IPS-18a (cell line): ENCODE results near the gene KLF13.

Experiments
- H3K27ac ChIP-seq: one replicate; pipeline ENCODE4 v1.5.1; 2013; ENCODE audit warnings: low read length
- H3K27me3 ChIP-seq: one replicate; pipeline ENCODE4 v1.6.1; 2013; ENCODE audit warnings: mild to moderate bottlenecking, low read length; ENCODE audit not compliant: control insufficient read depth, insufficient read depth
- H3K36me3 ChIP-seq: one replicate; pipeline ENCODE4 v1.6.1; 2013; ENCODE audit warnings: low read depth, low read length; ENCODE audit not compliant: control insufficient read depth
- H3K4me1 ChIP-seq: one replicate; pipeline ENCODE4 v1.6.1; 2013; ENCODE audit warnings: low read depth, low read length; ENCODE audit not compliant: control insufficient read depth
- H3K4me3 ChIP-seq: one replicate; pipeline ENCODE4 v1.5.1; 2013; ENCODE audit warnings: low read length
- H3K9ac ChIP-seq: one replicate; pipeline ENCODE4 v1.6.1; 2013; ENCODE audit warnings: mild to moderate bottlenecking, low read length, moderate library complexity
- H3K9me3 ChIP-seq: one replicate; pipeline ENCODE4 v1.6.1; 2013; ENCODE audit warnings: low read depth, low read length; ENCODE audit not compliant: control insufficient read depth

Gene KLF13

DNA sequence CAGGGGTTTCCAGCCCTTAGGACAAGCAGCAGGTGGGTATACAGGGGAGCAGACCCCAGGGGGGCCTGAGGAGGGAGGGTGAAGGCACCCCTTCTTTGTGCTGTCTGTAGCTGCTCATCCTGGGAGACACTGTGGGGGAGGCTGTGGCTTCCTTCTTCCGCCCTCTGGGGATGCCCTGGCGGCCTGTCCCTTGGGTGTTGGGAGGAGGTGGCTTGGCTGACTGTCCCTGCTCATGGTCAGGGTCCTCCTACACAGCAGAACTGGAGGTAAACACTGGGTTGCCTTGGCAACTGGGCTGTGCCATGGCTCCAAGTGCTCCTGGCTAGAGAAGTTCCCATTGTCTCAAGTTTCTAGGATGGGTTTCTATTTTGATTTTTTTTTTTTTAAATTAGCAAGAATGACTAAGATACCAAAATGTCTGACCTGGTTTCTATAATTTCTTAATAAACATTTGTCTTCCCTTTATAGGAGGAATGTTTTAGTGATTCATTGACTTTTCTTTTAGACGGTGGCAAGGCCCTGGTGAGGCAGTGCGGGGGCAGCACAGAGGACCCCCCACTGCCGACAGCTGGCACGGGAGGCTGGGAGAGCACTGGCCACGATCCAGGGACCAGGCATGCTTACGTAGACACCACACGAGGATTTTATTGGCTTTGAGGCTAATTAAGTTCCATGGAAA lies 12.4 kb downstream of the KLF13 start:
- Histone ChIP-seq H3K4me3 (no peak overlapping the region), H3K9me3 (no peaks in the 10 kb centered on the region), H3K27me3 (no peaks in the 10 kb centered on the region), H3K36me3 (no peaks in the 10 kb centered on the region), H3K4me1 (peaks cover 8% of the 10 kb centered on the region), H3K9ac (no peak overlapping the region), H3K27ac (no peak overlapping the region)

DNA sequence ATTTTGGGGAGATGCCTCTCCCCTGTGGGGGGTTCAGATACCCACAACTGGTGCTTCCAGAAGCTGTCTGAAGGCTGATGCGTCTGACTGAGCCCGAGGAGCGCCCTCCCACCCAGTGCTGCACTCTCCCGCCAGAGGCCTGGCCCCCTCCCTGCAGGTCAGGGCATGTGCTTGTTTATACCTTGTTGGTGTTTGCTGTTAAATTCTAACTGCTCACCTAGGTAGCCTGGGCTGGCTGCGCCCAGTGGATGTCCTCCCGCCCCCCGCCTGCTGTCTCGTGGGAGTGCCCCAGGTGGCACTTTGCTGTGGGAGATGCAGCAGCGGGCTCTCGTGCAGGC lies 12.9 kb downstream of the KLF13 start:
- Histone ChIP-seq H3K36me3 (no peaks in the 10 kb centered on the region), H3K27ac (no peak overlapping the region), H3K9me3 (no peaks in the 10 kb centered on the region), H3K9ac (no peak overlapping the region), H3K27me3 (no peaks in the 10 kb centered on the region), H3K4me1 (peaks cover 8% of the 10 kb centered on the region), H3K4me3 (no peak overlapping the region)

DNA sequence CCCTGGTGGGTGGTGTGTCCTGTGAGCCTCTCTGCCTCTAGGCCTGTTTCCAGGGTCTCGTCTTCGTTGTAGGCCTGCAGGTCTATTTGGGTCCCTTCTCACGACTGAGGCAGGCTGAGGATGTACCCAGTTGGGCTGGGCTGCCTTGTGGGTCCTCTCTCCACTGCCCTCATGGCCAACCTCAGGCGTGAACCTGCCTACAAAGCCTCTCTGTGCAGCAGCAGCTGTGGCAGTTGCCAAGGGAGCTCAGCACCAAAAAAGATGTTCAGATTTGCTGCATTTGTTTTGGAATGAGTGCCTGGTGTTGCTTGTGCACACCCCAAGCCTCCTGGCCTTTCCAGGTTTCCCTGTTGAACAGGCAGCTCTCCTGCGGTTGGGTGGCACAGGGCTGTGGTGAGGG lies 13.4 kb downstream of the KLF13 start:
- Histone ChIP-seq H3K27ac (no peak overlapping the region), H3K36me3 (no peaks in the 10 kb centered on the region), H3K4me1 (peaks cover 8% of the 10 kb centered on the region), H3K9me3 (no peaks in the 10 kb centered on the region), H3K4me3 (no peak overlapping the region), H3K9ac (no peak overlapping the region), H3K27me3 (no peaks in the 10 kb centered on the region)

DNA sequence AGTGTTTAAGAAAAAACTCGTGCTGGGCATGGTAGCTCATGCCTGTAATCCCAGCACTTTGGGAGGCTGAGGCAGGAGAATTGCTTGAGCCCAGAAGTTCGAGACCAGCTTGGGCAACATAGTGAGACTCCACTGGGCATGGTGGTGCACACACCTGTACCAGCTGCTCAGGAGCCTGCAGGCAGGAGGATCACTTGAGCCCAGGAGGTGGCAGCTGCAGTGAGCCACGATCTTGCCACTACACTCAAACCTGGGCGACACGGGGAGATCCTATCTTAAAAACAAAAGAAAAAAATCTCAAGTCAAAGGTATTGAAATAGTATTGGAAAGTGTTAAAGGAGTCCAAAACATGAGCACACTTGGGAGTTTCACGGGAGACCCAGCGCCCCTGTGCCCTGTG lies 14.0 kb downstream of the KLF13 start:
- H3K4me1 ChIP-seq = peaks cover 8% of the 10 kb centered on the region
- no peak overlapping the region for H3K9ac ChIP-seq
- H3K4me3 ChIP-seq = no peak overlapping the region
- H3K9me3 ChIP-seq = no peaks in the 10 kb centered on the region
- H3K27ac ChIP-seq = no peak overlapping the region
- no peaks in the 10 kb centered on the region for H3K27me3 ChIP-seq
- H3K36me3 ChIP-seq = no peaks in the 10 kb centered on the region

DNA sequence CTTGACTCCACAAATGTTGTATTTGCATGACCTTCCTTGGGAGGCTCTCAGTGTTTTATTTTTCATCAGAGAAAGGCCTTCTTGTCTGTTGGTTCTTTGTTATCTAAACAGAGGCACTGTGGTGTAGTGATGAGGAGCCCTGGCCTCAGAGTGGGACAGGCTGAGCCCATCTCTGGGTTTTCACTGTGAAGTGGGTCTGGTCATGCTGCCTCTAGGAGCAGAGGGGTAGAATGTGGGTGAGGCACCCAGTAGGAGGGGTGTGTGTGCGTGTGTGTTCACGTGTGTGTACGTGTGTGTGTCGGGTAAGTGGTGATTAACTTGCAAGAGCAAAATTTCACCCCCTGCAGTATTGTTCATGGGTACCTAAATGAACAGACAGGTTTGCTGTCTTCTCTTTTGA lies 14.4 kb downstream of the KLF13 start:
- H3K9ac ChIP-seq = no peak overlapping the region
- H3K4me1 ChIP-seq = peaks cover 8% of the 10 kb centered on the region
- no peak overlapping the region for H3K27ac ChIP-seq
- no peaks in the 10 kb centered on the region for H3K27me3 ChIP-seq
- no peaks in the 10 kb centered on the region for H3K9me3 ChIP-seq
- no peak overlapping the region for H3K4me3 ChIP-seq
- no peaks in the 10 kb centered on the region for H3K36me3 ChIP-seq

DNA sequence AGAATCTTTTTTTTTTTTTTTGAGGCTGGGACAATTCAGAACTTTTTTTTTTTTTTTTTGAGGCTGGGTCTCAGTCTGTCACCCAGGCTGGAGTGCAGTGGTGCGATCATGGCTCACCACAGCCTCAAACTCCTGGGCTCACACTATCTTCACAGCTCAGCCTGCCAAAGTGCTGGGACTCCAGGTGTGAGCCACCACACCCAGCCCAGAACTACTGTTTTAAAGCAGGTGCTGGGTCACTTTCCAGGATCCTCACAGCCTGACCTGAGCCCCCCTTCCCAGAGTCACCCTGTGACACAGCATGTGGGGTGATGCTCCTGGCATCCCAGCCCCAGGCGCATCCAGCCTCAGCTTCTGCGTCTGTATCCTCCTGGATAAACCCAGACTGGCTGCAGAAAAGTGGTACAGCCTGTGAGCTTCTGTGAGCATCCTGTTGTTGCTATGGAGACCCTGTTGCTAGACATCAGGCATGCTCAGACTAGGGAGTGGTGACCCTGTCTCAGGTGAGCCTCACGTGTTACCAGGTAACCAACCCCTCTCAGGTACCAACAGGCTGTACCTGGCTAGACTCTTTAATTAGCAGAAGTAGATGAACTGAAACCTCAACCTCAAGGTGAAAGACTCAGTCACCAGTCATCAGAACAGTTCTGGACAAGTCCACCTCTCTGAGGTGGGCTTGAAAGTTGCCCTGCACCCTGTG lies 15.0 kb downstream of the KLF13 start:
- no peak overlapping the region for H3K4me3 ChIP-seq
- H3K27me3 ChIP-seq = no peaks in the 10 kb centered on the region
- H3K36me3 ChIP-seq = no peaks in the 10 kb centered on the region
- H3K9me3 ChIP-seq = no peaks in the 10 kb centered on the region
- no peak overlapping the region for H3K27ac ChIP-seq
- H3K4me1 ChIP-seq = peaks cover 2% of the 10 kb centered on the region
- H3K9ac ChIP-seq = no peak overlapping the region

DNA sequence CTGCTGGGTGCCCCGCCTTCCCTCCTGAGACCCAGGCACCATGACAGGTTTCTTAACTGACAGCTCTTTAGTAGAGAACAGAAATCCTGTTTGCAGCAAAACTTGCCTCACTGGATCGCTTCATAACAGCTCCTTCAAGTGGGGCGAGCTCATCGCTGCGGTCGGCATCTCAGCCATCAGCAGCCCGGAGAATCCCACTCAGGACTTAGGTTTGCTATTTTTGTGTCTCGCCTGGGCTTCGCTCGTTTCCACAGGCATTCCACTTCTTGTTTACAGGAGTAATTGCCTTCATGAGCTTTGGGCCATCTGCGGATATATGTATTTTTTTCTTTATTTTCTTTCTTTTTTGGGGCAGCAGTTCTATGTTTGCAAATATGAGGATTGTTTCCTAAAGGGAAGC lies 15.7 kb downstream of the KLF13 start:
- Histone ChIP-seq H3K9ac (no peak overlapping the region), H3K4me1 (no peaks in the 10 kb centered on the region), H3K9me3 (no peaks in the 10 kb centered on the region), H3K27ac (no peak overlapping the region), H3K36me3 (no peaks in the 10 kb centered on the region), H3K4me3 (no peak overlapping the region), H3K27me3 (no peaks in the 10 kb centered on the region)

DNA sequence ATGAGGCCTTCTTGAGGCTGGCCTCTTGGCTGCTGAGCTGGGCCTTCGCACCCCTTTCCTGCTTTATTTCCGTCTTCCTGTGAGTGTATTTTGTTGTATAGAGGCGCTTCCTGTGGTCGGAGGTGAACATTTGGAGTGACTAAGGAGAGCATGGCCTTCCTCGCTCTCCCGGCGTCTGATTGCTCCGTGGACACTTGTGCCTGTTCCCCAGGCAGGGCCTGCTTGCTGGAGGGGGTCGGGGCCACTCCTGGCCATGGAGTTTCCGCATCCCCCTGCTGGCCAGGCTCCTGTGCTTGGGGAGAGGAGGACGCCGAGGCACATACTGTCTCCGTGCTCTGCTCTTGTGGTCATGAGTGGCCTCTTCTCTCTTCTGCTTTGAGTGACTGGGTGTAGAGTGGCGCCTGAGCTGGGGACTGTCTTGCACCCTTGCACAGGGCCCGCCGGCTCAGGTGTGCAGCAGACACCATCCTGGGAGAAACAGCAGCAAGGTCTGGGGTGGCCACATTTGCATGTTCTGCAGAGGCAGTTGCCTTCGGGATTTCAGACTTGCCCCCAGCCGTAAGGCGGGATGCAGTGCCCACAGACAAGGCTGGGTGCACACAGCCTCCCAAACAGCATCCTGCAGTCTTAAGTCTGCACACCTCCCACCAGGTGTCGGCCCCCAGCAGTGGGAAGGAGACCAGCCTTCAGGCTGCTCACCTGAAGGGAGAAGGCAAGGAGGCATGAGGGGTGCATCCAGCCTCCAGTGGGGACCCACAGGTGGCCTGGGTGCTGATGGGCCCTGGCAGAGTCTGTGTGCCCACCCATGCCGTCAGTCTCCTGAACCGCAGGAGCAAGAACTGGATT lies 16.4 kb downstream of the KLF13 start:
- no peaks in the 10 kb centered on the region for H3K27me3 ChIP-seq
- H3K4me1 ChIP-seq = no peaks in the 10 kb centered on the region
- no peak overlapping the region for H3K27ac ChIP-seq
- no peaks in the 10 kb centered on the region for H3K9me3 ChIP-seq
- no peak overlapping the region for H3K9ac ChIP-seq
- no peak overlapping the region for H3K4me3 ChIP-seq
- no peaks in the 10 kb centered on the region for H3K36me3 ChIP-seq

DNA sequence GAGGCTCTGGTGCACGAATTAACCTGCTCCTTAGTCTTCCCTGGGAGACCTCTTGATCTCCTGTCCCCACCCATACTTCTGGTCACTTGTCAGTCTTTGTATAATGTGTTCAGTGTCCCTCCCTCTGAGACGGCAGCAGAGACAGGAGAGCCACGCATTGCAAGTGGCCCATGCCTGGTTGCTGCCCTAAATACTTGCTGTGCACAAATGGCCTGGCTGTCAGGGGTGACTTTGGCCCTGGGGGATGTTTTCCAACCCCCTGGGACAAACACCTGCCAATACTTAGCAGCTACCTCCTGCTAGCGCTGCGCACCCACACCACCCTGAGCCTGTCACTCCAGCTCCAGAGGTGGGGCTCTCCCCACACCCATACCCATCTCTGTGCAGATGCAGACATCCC lies 17.2 kb downstream of the KLF13 start:
- Histone ChIP-seq H3K36me3 (no peaks in the 10 kb centered on the region), H3K4me1 (no peaks in the 10 kb centered on the region), H3K4me3 (no peak overlapping the region), H3K9ac (no peak overlapping the region), H3K27ac (no peak overlapping the region), H3K27me3 (no peaks in the 10 kb centered on the region), H3K9me3 (no peaks in the 10 kb centered on the region)

DNA sequence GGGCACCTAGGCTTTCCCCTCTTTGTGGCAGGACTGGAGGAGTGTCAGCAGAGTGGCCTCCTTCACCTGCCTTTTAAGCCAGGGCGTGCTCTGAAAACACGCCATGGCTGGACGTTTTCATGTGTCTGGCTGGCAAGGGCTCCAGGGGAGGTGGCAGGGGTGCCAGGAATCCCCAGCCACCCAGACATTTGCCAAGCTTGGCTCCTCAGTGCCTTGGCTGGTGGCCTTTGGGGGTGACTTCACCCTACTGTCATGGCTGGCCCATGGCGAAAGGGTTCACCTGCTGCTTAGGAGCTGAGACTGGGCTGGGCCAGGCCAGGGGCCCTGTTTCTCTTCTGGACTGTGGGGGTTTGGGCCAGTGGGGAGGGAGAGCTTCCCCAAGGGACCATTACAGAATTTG lies 17.6 kb downstream of the KLF13 start:
- no peaks in the 10 kb centered on the region for H3K36me3 ChIP-seq
- no peak overlapping the region for H3K27ac ChIP-seq
- H3K9me3 ChIP-seq = no peaks in the 10 kb centered on the region
- no peak overlapping the region for H3K9ac ChIP-seq
- no peak overlapping the region for H3K4me3 ChIP-seq
- no peaks in the 10 kb centered on the region for H3K4me1 ChIP-seq
- no peaks in the 10 kb centered on the region for H3K27me3 ChIP-seq

DNA sequence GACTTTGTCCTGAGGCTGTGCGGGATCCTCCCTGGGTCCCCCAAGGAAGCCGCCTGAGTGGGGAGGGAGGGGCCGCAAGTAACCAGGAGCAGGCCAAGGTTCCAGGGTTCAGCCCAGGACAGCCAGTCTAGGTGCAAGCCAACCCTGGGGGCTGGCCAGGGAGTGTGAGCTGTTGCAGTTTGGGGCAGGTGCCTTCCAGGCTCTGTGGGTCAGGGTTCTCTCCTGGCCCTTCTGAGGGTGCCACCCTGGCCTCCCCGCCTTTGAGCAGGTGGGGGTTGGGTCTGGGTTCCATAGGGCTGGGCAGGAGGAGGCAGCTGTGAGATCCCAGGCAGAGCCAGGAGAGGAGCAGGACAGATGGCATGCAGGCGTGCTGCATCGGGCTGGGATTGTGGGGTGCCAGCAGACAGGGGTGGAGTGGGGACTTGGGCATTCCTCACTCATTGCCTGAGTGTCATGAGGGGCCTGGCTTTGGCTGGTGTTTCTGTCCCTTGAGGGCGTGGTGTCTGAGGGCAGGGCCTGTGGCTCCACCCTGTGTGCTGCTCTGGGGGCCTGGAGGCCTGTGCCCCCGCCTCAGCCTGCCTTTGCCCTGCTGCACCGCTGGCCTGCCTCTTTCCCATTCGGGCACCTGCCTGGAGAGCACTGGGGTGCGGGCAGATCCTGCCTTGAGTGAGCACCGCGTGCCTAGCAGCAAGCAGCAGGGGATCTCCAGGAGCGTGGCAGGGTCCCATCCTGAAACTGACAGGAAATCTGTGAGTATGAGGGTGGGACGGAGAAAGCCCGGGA lies 18.4 kb downstream of the KLF13 start:
- Histone ChIP-seq H3K4me3 (no peak overlapping the region), H3K27me3 (no peaks in the 10 kb centered on the region), H3K9ac (no peak overlapping the region), H3K4me1 (no peaks in the 10 kb centered on the region), H3K9me3 (no peaks in the 10 kb centered on the region), H3K27ac (no peak overlapping the region), H3K36me3 (no peaks in the 10 kb centered on the region)
